Activated T-helper 2 cell treated with anti-CD3 and anti-CD28 coated beads, Interferon-gamma antibody, Interleukin-2, Interleukin-4, amounts not matched to agents 10 μg/mL and 5 μg/mL and 100 μg/mL, durations not matched to agents 14 hours and 24 hours and 36 hours (primary cell): ENCODE data around the gene TPPP3. TPM values are rescaled to one million over a fixed set of nuclear protein-coding genes. Genes with fewer than 3 reads are reported as not detected.

Experiments
- DNase-seq: peaks from one replicate; pipeline ENCODE4 v3.0.0; 2021; ENCODE audit warnings: low spot score
- H3K27ac Mint-ChIP-seq: one replicate; pipeline ENCODE4 v1.8.0; 2021; ENCODE audit warnings: mixed read lengths
- H3K27me3 Mint-ChIP-seq: one replicate; pipeline ENCODE4 v1.8.0; 2021; ENCODE audit warnings: low read depth, mixed read lengths
- H3K36me3 Mint-ChIP-seq: one replicate; pipeline ENCODE4 v1.8.0; 2021; ENCODE audit warnings: low read depth, mixed read lengths
- H3K4me1 Mint-ChIP-seq: one replicate; pipeline ENCODE4 v1.8.0; 2021; ENCODE audit warnings: low read depth, mixed read lengths
- H3K4me3 Mint-ChIP-seq: one replicate; pipeline ENCODE4 v1.8.0; 2021; ENCODE audit warnings: low read depth, mild to moderate bottlenecking, moderate library complexity, mixed read lengths
- H3K9me3 Mint-ChIP-seq: one replicate; pipeline ENCODE4 v1.8.0; 2021; ENCODE audit warnings: mixed read lengths
- intact Hi-C: fragments of 100-400 bp; cut with micrococcal nuclease; formaldehyde crosslinking; loops from one replicate; pipeline ENCODE4 v1.15.1; 2023
- total RNA-seq: library from RNA; stranded (reverse); gene quantifications from 2 replicates; pipeline ENCODE4 v1.2.3, GENCODE V29; 2022

Gene TPPP3
- total RNA-seq, 1 donor from 2014 or later: not detected

DNA sequence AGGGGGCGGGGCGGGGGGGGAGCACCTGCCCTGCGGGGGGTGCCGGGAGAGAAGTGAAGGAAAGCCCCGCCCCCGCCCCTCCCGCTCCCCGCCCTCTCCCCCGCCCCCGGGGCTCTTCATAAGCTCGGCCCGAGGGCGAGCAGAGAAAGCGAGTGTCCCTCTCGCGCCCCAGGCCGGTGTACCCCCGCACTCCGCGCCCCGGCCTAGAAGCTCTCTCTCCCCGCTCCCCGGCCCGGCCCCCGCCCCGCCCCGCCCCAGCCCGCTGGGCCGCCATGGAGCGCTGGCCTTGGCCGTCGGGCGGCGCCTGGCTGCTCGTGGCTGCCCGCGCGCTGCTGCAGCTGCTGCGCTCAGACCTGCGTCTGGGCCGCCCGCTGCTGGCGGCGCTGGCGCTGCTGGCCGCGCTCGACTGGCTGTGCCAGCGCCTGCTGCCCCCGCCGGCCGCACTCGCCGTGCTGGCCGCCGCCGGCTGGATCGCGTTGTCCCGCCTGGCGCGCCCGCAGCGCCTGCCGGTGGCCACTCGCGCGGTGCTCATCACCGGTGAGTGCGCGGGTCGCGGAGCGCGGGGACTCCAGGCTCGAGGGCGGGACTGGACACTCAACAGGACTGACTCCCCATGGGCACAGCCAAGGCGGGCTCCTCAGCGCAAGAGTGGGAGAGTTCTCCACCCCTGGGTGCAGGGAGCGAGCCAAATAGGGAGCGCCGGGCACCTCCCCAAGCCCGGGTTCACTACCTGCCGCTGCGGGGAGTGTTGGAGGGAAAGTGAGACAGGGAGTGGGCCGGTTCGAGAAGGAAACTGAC lies 37.9 kb upstream of the TPPP3 start, which contains the start of gene HSD11B2:
TSS of gene HSD11B2 (plus strand) at position 145 of the 798 bp plus-strand sequence. CDS start at position 273, 128 bp downstream.
- peak; percentile 16 for DNase-seq
- Mint-ChIP-seq H3K36me3 (no peaks in the 10 kb centered on the region), H3K4me1 (peaks cover 5% of the 10 kb centered on the region), H3K27me3 (peaks cover 39% of the 10 kb centered on the region), H3K4me3 (peak within 1 kb of the TSS; percentile 76), H3K9me3 (no peaks in the 10 kb centered on the region), H3K27ac (peak within 1 kb of the TSS; percentile 51)
- intact Hi-C loops: no loop called here

DNA sequence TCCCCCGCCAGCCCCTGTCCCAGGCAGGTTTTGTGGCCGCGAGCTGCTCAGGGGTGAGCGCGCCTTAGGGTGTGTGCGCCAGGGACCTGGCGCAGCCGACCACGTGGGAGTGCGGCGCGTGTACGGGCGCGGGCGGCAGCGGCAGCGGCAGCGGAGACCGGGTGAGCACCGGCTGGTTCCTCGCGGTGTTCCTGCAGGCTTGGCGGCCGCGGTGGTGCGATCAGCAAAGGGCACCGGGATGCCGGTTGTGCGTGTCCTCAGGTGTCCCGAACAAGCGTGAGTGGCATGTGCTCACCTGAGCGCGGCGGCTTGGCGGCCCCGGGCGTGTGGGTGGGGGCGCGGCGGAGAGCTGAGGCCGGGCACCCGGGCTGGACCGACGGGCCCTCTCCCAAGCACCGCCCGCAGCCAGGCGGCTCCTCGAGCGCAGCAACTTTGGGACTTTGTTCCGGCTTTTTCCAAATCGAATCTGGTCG lies 37.2 kb upstream of the TPPP3 start:
- Mint-ChIP-seq H3K27ac (peak overlapping the region; percentile 51), H3K4me1 (peaks cover 5% of the 10 kb centered on the region), H3K27me3 (peaks cover 40% of the 10 kb centered on the region), H3K4me3 (peak overlapping the region; percentile 76), H3K36me3 (no peaks in the 10 kb centered on the region), H3K9me3 (no peaks in the 10 kb centered on the region)
- intact Hi-C loops: no loop called here
- no peak for DNase-seq

DNA sequence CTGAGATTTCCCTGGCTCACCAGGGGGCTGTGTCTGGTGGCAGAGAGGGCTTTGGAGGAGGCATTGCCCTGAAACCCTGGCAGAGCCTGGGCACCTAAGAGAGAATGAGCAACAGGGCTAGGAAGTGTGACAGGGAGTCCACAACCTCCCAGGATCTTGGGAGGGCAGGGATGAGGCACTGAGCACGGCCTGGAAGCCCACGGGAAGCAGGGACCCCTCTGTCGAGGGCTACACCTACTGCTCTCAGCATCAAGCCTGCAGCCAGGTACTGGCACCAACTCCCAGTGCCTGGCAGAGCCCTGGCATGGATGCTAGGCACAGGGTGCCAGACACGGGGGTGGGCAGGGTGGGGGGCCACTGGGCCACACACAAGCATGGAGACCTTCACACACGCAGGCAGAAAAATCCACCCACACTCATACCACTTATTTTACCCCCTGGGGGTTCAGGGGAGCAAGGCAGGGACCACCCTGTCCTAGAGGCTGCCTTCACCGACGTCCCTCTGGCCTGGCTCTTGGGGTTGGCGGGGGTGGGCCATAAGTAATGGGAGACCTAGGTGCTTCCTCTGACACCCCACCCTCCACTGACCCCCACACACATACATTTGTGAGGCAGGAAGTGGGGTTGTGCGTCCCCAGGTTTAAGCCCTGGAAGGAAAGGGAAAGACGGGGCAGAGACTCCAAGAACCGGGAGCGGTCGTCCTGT lies 36.7 kb upstream of the TPPP3 start:
- Mint-ChIP-seq H3K27ac (peak overlapping the region; percentile 51), H3K4me1 (peaks cover 5% of the 10 kb centered on the region), H3K9me3 (no peaks in the 10 kb centered on the region), H3K27me3 (peaks cover 46% of the 10 kb centered on the region), H3K4me3 (peak overlapping the region; percentile 76), H3K36me3 (no peaks in the 10 kb centered on the region)
- no peak for DNase-seq
- intact Hi-C loops: loop anchor here (2.0 kb wide), 1 partner anchor 17 kb away; no protein-coding TSS in a partner anchor

DNA sequence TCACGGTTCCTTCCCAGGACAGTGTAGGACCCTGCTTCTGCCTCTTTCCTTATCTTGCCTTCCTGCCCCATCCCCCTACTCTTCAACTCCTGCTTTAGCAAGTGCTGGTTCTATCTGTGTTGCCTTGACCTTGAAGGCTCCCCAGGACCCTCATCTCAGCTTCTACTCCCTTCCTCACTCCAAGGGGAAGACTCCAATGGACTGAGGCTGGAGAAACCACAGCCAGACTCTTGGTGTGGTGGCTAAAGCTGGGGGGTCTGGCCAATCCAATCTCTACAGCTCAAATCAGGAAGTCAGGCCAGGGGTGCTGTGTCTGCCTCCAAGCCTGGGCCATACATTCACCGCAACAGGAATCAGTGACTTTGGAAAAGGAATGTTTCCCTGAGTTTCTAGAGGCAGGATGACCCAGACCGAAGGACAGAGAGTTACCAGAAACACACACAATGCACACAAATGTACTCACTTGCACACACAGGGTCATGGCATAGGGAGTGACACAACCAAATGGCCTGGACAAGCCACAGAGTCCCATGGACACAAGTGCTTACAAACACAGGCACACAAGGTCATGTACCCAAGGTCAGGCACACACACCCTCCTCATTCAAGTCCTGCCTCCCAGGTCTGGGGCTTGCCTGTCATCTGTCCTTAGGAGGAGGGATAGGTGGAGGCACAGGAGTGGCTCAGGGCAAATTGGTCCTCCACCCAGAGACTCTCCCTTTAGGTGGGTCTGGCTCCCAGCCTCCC lies 35.9 kb upstream of the TPPP3 start:
- DNase-seq: no peak
- intact Hi-C loops: loop anchor here (2.0 kb wide), 1 partner anchor 18 kb away; no protein-coding TSS in a partner anchor
- peaks cover 47% of the 10 kb centered on the region for H3K27me3 Mint-ChIP-seq
- no peak overlapping the region for H3K27ac Mint-ChIP-seq
- no peaks in the 10 kb centered on the region for H3K36me3 Mint-ChIP-seq
- H3K4me1 Mint-ChIP-seq: peaks cover 5% of the 10 kb centered on the region
- H3K4me3 Mint-ChIP-seq: peak overlapping the region; percentile 59
- no peaks in the 10 kb centered on the region for H3K9me3 Mint-ChIP-seq

DNA sequence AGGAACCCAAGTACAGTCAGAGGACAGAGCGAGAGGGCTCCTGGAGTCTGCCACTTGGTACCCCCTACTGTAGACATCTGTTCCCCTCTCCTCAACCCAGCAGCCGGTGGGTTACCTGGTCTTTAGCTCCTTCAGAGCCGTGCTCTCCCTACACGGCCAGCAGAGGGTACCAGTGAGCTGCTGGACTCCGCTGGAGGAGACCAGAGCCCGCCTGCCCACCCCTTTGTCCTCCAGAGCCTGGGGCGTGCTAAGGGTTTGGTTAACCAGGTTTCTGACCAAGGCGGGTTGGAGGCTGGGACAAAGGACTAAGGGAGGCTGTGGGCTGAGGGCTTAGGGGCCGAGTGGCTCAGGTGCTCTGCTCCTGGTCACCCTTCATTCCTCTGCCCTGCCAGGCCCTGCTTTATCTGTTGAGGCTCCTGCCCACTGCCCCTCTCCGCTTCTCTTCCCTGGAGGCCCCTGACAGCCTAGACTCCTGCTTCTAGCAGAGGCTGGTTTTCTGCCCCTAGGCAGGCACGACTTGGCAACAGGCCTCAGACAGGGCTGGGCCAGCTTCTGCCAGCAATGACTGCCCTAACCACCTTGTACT lies 34.9 kb upstream of the TPPP3 start:
- no peak overlapping the region for H3K4me3 Mint-ChIP-seq
- no peaks in the 10 kb centered on the region for H3K9me3 Mint-ChIP-seq
- peaks cover 51% of the 10 kb centered on the region for H3K27me3 Mint-ChIP-seq
- H3K27ac Mint-ChIP-seq: no peak overlapping the region
- H3K4me1 Mint-ChIP-seq: peaks cover 5% of the 10 kb centered on the region
- no peaks in the 10 kb centered on the region for H3K36me3 Mint-ChIP-seq
- intact Hi-C loops: loop anchor here (1.0 to 2.0 kb wide), 2 partner anchors 19 to 37 kb away; no protein-coding TSS in a partner anchor
- DNase-seq: peak; percentile 44

DNA sequence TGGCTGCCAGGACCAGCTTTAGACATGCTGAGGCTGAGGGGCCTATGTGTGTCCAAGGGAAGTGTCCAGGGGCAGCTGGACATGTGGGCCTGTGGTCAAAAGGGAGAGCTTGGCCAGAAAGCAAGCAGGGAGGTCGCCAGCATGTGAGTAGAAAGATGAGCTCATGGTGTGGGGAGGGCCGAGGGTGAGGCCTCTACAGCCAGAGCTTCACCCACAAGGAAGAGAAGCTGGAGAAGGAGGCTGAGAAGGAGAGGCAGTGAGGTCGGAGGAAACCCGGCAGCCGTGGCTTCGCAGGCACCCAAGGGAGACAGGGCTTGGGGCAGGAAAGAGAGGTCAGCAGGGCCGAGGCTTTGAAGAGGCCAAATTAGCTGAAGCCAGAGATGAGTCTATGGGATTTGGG lies 33.7 kb upstream of the TPPP3 start:
- Mint-ChIP-seq H3K27me3 (peaks cover 48% of the 10 kb centered on the region), H3K4me3 (no peak overlapping the region), H3K9me3 (no peaks in the 10 kb centered on the region), H3K36me3 (no peaks in the 10 kb centered on the region), H3K4me1 (peaks cover 5% of the 10 kb centered on the region), H3K27ac (no peak overlapping the region)
- intact Hi-C loops: no loop called here
- no peak for DNase-seq

DNA sequence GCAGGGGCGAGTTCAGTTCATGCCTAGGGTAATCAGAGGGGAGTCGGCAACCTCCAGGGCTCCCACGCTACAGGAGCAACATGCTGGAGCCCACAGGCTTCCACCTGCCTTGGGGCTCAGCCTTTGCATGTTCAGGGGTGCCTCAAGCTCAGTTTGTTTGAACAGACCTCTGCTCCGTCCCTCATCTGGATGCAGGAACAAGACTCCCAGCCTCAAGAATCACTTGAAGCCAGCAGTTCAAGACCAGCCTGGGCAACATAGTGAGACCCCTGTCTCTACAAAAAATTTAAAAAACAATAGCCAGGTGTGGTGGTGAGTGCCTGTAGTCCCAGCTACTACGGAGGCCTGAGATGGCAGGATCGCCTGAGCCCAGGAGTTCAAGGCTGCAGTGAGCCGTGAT lies 32.7 kb upstream of the TPPP3 start:
- no peak for DNase-seq
- no peaks in the 10 kb centered on the region for H3K9me3 Mint-ChIP-seq
- peaks cover 3% of the 10 kb centered on the region for H3K4me1 Mint-ChIP-seq
- H3K27ac Mint-ChIP-seq: no peak overlapping the region
- no peak overlapping the region for H3K4me3 Mint-ChIP-seq
- intact Hi-C loops: no loop called here
- peaks cover 42% of the 10 kb centered on the region for H3K27me3 Mint-ChIP-seq
- H3K36me3 Mint-ChIP-seq: no peaks in the 10 kb centered on the region

DNA sequence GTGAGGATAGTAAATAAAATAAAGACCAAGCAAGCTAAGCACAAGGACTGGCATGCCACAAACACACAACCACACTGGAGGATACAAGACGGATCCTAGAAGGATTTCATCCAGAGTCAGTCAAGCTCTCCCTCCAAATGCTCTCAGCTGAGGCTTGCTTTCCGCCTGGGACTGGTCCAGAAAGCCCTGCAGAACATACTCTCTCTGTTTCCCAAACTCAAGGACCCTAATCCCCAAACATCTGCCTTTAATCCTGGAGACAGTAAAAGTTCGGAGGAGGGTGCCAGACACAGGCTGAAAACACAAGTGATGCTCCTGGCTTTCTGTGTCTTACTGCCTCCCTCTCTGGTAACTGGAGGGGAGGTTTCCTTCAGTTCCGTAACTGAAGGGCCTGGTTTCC lies 32.3 kb upstream of the TPPP3 start:
- Mint-ChIP-seq H3K27ac (no peak overlapping the region), H3K27me3 (peaks cover 42% of the 10 kb centered on the region), H3K36me3 (no peaks in the 10 kb centered on the region), H3K9me3 (no peaks in the 10 kb centered on the region), H3K4me1 (peaks cover 3% of the 10 kb centered on the region), H3K4me3 (no peak overlapping the region)
- DNase-seq: no peak
- intact Hi-C loops: no loop called here

DNA sequence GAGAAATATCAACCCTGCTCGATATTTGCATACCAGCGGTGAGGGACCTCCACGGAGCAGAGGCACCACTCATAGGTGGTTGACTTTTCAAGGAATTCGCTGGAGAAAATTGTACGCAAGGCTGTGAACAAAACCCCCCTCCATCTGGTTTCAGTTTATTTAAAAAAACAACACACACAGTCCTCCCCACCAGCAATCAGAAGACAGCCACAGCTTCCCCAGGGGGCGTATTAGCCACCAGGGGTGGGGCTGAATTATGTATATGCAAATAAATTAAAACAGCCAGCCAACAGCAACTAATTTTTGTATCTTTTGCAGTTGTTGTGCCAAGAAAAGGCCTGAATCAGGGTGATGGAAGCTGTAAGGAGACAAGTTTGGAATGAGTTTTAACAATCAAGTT lies 31.8 kb upstream of the TPPP3 start:
- no peak for DNase-seq
- Mint-ChIP-seq H3K4me3 (no peak overlapping the region), H3K4me1 (no peaks in the 10 kb centered on the region), H3K36me3 (no peaks in the 10 kb centered on the region), H3K9me3 (no peaks in the 10 kb centered on the region), H3K27me3 (peaks cover 39% of the 10 kb centered on the region), H3K27ac (no peak overlapping the region)
- intact Hi-C loops: no loop called here

DNA sequence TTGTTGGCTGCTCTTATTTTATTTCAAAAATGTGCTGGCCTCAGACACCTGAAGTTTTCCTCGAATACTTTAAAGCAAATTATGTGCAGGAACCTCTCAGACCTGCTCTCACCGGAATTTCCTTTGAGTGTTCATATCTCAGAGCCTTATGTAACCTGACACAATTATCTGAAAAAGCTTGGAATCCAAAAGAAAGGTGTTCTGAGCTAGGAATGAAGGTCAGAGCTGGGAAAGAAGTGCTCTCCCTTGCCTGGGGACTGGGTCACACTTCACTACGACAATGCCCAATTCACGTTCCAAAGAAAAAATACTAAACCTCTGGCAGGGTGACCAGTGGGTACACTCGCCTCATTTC lies 30.9 kb upstream of the TPPP3 start:
- intact Hi-C loops: no loop called here
- no peak overlapping the region for H3K27ac Mint-ChIP-seq
- peaks cover 38% of the 10 kb centered on the region for H3K27me3 Mint-ChIP-seq

DNA sequence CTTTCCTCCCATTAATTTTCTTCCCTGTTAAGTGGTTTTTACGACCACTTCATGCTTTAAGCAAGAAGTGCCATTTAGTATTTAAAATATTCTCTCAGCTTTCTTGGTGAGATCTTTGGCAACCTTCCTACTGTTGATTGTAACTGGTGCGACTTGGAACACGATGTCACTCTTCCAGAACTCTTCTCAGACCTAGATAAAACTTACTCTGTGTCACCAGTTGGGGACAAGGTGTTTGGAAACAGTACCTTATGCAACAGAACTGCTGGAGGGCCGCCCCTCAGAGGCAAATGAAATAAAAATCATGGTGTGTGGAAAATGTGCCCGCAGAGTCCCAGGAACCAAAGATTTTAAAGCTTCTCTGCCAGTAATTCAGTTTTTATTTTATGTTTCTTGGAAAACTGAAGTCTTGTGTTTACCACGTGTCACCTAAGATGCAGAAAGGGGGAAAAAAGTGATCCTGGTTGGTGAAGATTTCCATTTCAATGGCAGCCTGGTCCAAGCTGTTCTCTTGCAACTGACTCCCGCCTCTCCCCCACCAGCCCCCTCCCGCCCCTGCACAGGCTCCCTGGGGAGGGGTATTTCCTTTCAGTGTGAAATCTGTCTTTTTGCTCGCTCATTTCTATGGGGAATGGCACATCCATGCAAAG lies 30.4 kb upstream of the TPPP3 start:
- Mint-ChIP-seq H3K36me3 (no peaks in the 10 kb centered on the region), H3K27ac (no peak overlapping the region), H3K4me1 (no peaks in the 10 kb centered on the region), H3K27me3 (peaks cover 34% of the 10 kb centered on the region), H3K4me3 (no peak overlapping the region), H3K9me3 (no peaks in the 10 kb centered on the region)
- DNase-seq: no peak
- intact Hi-C loops: no loop called here

More for the DNA sequence above, 30.9 kb upstream of the TPPP3 start:
- no peaks in the 10 kb centered on the region for H3K36me3 Mint-ChIP-seq
- no peak overlapping the region for H3K4me3 Mint-ChIP-seq
- H3K4me1 Mint-ChIP-seq: no peaks in the 10 kb centered on the region
- no peak for DNase-seq
- no peaks in the 10 kb centered on the region for H3K9me3 Mint-ChIP-seq

DNA sequence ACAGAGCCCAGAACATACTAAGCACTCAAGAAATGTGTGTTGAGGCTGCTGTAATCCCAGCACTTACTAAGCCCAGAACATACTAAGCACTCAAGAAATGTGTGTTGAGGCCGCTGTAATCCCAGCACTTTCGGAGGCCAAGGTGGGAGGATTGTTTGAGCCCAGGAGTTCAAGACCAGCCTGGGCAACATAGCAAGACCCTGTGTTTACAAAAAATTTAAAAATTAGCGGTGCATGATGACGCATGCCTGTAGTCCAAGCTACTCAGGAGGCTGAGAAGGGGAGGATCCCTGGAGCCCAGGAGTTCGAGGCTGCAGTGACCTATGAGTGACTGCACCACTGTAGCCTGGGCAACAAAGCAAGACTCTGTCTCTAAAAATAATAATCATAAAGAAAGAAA lies 29.7 kb upstream of the TPPP3 start:
- peaks cover 32% of the 10 kb centered on the region for H3K27me3 Mint-ChIP-seq
- no peaks in the 10 kb centered on the region for H3K9me3 Mint-ChIP-seq
- intact Hi-C loops: no loop called here
- no peaks in the 10 kb centered on the region for H3K4me1 Mint-ChIP-seq
- no peak overlapping the region for H3K4me3 Mint-ChIP-seq
- H3K27ac Mint-ChIP-seq: no peak overlapping the region
- no peaks in the 10 kb centered on the region for H3K36me3 Mint-ChIP-seq
- no peak for DNase-seq
